ENCODE results near the gene RAB20. TPM values are rescaled to one million over a fixed set of nuclear protein-coding genes. Genes with fewer than 3 reads are reported as not detected.
"Not testable (repeated sequence)": the region's sequence is repeated elsewhere in the genome, so short reads cannot be mapped to it uniquely, and the experiment has no call there.

The RAB20 gene
- total RNA-seq, 2 experiments from 2014 or later: 10.7 to 10.9 TPM

DNA sequence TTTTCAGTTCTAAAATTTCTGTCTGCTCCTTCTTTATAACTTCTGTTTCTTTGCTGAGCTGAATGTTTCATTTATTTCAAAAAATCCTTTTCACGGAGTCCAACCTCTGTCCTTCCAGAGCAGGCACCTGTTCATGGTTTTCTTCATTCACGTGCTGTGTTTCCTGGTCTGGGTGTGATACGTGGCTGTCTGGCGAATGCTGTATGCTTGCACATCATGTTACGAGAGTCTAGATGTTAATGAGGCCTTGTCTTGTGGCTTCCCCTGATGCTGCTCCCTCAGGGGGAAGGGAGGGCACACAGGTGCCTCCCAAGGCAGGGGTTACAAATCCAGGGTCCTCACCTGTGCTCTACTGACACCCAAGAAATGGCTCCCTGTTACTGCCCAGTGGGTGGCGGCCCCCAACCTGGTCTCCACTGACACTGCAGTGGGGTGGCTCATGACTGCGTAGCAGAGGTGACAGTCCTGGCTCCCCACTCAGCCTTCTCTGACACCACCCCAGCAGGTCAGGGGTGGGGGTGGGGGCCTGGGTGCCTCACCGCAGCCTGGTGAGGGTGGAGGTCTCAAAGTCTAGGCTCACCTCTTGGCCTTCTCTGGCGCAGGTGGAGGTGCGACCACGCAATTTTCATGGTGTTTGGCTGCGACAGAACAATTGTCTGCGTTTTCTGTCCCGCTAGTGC lies 20.1 kb upstream of the RAB20 start:
- no peaks in the 10 kb centered on the region for H3K4me1 Mint-ChIP-seq
- H3K27me3 Mint-ChIP-seq: peaks cover 41% of the 10 kb centered on the region
- DNase-seq: no peak
- H3K36me3 Mint-ChIP-seq: no peaks in the 10 kb centered on the region
- H3K4me3 Mint-ChIP-seq: no peak overlapping the region
- H3K27ac Mint-ChIP-seq: no peak overlapping the region
- no peaks in the 10 kb centered on the region for H3K9me3 Mint-ChIP-seq

- Mint-ChIP-seq H3K27me3 (peaks cover 41% of the 10 kb centered on the region), H3K9me3 (no peaks in the 10 kb centered on the region), H3K27ac (no peak overlapping the region), H3K36me3 (no peaks in the 10 kb centered on the region), H3K4me3 (no peak overlapping the region), H3K4me1 (peaks cover 4% of the 10 kb centered on the region)
- DNase-seq: no peak
Measured at GRCh38 chr13:110580800-110581199, 19.3 kb upstream of the RAB20 start.

DNA sequence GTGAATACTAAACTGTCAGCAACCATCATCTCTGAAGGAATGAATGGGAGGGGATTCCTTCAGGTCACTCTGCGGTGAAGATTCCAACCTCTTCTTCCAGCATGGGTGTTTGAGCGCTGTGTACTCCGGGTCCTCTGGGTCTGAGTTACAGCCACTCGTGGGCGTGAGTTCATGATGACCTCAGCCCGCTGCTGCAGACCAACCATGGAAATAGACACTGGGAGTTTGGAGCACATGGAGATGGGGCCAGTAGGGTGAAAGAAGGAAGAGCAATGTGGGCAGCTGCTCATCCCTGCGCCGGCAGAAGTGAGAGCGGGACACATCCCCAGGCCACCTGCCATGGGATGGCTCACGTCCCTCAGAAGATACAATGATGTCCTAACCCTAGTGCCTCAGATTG lies 16.8 kb upstream of the RAB20 start:
- Mint-ChIP-seq H3K4me3 (no peak overlapping the region), H3K36me3 (no peaks in the 10 kb centered on the region), H3K9me3 (no peaks in the 10 kb centered on the region), H3K4me1 (peaks cover 10% of the 10 kb centered on the region), H3K27ac (no peak overlapping the region), H3K27me3 (peaks cover 59% of the 10 kb centered on the region)
- no peak for DNase-seq

DNA sequence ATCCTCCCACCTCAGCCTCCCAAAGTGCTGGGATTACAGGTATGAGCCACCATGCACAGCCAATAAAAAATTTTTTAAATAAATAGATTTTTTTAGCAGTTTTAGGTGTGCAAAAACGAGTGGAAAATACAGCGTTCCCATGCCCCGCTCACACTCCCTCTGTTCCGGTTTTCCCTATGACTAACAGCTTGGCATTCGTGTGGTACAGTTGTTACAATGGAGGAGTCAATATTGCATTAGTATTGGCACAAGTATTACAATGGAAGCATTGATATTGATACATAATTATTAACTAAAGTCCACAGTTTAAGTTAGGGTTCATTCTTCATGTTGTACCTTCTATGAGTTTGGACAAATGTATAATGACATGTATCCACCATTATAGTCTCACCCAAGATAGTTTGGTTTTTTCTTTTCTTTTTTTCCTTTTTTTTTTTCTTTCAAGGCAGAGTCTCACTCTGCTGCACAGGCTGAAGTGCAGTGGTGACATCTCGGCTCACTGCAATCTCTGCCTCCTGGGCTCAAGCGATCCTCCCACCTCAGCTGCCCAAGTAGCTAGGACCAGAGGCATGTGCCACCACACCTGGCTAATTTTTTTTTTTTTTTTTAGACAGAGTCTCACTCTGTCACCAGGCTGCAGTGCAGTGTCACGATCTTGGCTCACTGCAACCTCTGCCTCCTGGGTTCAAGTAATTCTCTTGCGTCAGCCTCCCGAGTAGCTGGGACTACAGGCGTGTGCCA lies 15.4 kb upstream of the RAB20 start:
- no peak overlapping the region for H3K27ac Mint-ChIP-seq
- no peaks in the 10 kb centered on the region for H3K36me3 Mint-ChIP-seq
- no peak for DNase-seq
- H3K9me3 Mint-ChIP-seq: no peaks in the 10 kb centered on the region
- peaks cover 63% of the 10 kb centered on the region for H3K27me3 Mint-ChIP-seq
- H3K4me3 Mint-ChIP-seq: no peak overlapping the region
- peaks cover 10% of the 10 kb centered on the region for H3K4me1 Mint-ChIP-seq

- no peaks in the 10 kb centered on the region for H3K9me3 Mint-ChIP-seq
- H3K27me3 Mint-ChIP-seq: peaks cover 66% of the 10 kb centered on the region
- no peak for DNase-seq
- no peak overlapping the region for H3K27ac Mint-ChIP-seq
- H3K4me3 Mint-ChIP-seq: no peak overlapping the region
- H3K36me3 Mint-ChIP-seq: no peaks in the 10 kb centered on the region
- H3K4me1 Mint-ChIP-seq: peaks cover 10% of the 10 kb centered on the region
Measured at GRCh38 chr13:110576070-110576394, 14.5 kb upstream of the RAB20 start.

DNA sequence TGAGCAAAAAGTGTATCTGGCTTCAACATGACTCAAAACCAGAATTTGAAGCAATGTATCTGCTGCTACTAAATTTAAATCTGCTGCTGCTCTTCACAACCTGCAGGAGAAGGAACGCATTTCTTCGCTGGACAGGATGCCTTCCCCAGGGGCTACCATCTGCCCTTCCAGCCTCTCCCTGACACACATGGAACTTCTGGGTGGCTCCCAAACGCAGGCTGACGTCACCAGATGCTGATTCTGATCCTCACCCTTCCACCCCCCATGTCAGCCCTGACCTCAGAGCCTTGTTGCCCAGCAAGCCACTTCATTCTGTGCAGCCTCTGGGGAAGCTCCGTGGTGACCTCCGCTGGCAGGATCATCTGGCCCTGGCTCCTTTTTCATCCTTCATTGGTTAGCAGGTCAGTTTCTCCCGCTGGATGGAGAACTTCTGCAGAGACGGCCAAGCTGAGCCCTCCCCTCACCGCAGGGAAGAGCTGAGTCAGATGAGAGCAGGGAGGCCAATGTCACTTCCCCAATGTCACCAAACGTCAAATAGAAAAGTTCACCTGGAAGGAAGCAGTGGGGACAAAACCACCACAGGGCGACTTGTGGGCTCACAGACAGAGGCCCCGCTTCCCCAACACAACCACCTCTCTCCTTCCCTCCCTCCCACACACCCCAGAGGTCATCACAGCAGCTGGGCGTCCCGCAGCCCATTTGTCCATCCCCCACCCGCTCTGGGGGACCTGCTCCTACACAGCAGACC lies 14.0 kb upstream of the RAB20 start:
- Mint-ChIP-seq H3K27me3 (peaks cover 62% of the 10 kb centered on the region), H3K4me3 (no peak overlapping the region), H3K9me3 (no peaks in the 10 kb centered on the region), H3K4me1 (peaks cover 10% of the 10 kb centered on the region), H3K36me3 (no peaks in the 10 kb centered on the region), H3K27ac (no peak overlapping the region)
- DNase-seq: peak; percentile 15

- H3K9me3 Mint-ChIP-seq: no peaks in the 10 kb centered on the region
- peaks cover 61% of the 10 kb centered on the region for H3K27me3 Mint-ChIP-seq
- H3K27ac Mint-ChIP-seq: no peak overlapping the region
- DNase-seq: no peak
- no peaks in the 10 kb centered on the region for H3K36me3 Mint-ChIP-seq
- no peak overlapping the region for H3K4me3 Mint-ChIP-seq
- H3K4me1 Mint-ChIP-seq: peaks cover 10% of the 10 kb centered on the region
Measured at GRCh38 chr13:110574161-110574560, 12.6 kb upstream of the RAB20 start.

GRCh38 chr13:110572778-110573118 lies 11.2 kb upstream of the RAB20 start:
- peaks cover 10% of the 10 kb centered on the region for H3K4me1 Mint-ChIP-seq
- H3K36me3 Mint-ChIP-seq: no peaks in the 10 kb centered on the region
- H3K27ac Mint-ChIP-seq: no peak overlapping the region
- H3K4me3 Mint-ChIP-seq: no peak overlapping the region
- DNase-seq: no peak
- no peaks in the 10 kb centered on the region for H3K9me3 Mint-ChIP-seq
- peaks cover 62% of the 10 kb centered on the region for H3K27me3 Mint-ChIP-seq

DNA sequence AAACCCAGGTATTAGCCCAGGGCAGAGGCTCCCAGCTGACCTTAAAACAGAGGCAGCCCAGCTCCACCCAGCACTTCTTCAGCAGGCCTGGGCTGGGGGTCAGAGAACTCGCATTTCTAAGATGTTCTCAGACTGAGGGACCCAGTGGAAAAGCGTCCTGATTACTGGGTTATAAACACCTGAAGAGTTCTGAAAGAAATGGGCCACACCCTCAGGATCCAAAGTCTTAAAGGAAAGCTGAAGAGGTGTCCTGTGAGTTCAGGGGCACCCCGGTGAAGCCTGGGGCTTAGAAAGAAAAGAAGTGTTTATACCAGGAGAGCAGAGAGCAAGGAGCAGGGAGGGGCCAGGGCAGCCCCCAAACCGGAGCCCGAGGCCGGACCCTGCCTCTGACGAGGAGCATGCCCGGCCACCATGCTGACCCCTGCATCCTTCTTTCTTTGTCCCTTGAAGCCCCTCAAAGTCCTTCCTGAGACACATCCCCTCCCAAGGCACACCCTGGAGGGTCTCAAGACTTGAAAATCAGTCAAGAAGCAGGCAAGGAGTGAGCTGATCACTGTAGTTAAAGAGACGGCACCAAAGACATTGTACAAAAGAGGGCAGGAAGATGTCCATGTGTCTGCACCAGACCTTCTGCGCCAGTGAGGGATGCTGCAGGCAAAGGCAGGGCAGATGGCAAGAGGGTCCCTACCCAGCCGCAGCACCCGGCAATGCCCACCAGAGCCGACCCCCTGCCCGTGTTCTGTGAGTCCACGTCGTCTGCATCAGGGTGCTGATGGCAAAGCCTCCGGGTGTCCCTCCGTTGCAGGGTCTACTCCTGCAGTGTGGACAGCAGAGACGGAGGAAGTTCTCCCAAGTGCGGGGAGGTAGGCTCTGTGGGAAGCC lies 10.6 kb upstream of the RAB20 start:
- Mint-ChIP-seq H3K27ac (no peak overlapping the region), H3K4me1 (peaks cover 10% of the 10 kb centered on the region), H3K36me3 (no peaks in the 10 kb centered on the region), H3K4me3 (no peak overlapping the region), H3K27me3 (peaks cover 60% of the 10 kb centered on the region), H3K9me3 (no peaks in the 10 kb centered on the region)
- DNase-seq: no peak

DNA sequence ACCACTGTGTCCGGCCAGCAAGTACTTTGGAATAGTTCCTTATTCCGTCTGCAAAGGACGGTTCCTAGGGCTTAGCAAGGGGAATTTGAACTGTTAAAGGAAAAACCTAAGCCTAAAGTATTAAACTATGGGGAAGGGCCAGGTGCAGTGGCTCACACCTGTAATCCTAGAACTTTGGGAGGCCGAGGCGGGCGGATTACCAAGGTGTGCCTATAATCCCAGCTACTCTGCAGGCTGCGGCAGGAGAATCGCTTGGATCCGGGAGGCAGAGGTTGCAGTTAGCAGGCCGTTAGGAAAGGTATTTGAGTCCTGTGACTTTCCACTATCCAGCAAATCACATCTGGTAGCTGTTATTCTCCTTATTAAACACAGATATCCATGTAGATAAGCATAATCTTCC lies 9.4 kb upstream of the RAB20 start:
- H3K27me3 Mint-ChIP-seq: peaks cover 56% of the 10 kb centered on the region
- H3K27ac Mint-ChIP-seq: no peak overlapping the region
- no peaks in the 10 kb centered on the region for H3K9me3 Mint-ChIP-seq
- peaks cover 7% of the 10 kb centered on the region for H3K4me1 Mint-ChIP-seq
- H3K36me3 Mint-ChIP-seq: no peaks in the 10 kb centered on the region
- no peak overlapping the region for H3K4me3 Mint-ChIP-seq
- no peak for DNase-seq

- not testable (repeated sequence) for H3K9me3 Mint-ChIP-seq, DNase-seq, H3K4me1 Mint-ChIP-seq, H3K36me3 Mint-ChIP-seq, H3K4me3 Mint-ChIP-seq, H3K27ac Mint-ChIP-seq
- H3K27me3 Mint-ChIP-seq: peaks cover 47% of the 10 kb centered on the region
Measured at GRCh38 chr13:110569962-110570361, 8.4 kb upstream of the RAB20 start.

- no peak for DNase-seq
- peaks cover 33% of the 10 kb centered on the region for H3K27me3 Mint-ChIP-seq
- H3K36me3 Mint-ChIP-seq: no peaks in the 10 kb centered on the region
- H3K4me3 Mint-ChIP-seq: no peak overlapping the region
- H3K27ac Mint-ChIP-seq: no peak overlapping the region
- H3K9me3 Mint-ChIP-seq: no peaks in the 10 kb centered on the region
- H3K4me1 Mint-ChIP-seq: peaks cover 5% of the 10 kb centered on the region
Measured at GRCh38 chr13:110568612-110569011, 7.1 kb upstream of the RAB20 start.

DNA sequence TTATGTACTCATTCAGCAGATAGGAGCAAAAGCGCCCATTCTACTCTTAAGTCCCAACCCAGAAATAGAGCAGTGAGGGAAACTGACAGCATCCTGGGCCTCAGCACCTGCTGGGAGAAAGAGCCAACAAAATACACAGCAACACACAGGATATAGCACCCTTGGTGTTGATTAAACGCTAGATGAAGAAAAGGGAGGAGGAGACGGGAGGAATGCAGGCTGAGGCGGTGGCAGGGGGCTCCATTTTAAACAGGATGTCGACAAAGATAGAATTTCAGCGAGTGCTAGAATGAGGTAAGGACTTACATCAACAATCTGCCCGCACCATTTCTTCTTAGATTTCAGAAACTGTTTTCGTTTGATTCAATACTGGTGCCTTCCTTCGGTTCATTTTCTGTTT lies 4.6 kb upstream of the RAB20 start:
- H3K9me3 Mint-ChIP-seq: no peaks in the 10 kb centered on the region
- no peak overlapping the region for H3K4me3 Mint-ChIP-seq
- H3K27me3 Mint-ChIP-seq: peaks cover 16% of the 10 kb centered on the region

GRCh38 chr13:110565296-110565695 lies 3.8 kb upstream of the RAB20 start:
- Mint-ChIP-seq H3K27me3 (peaks cover 20% of the 10 kb centered on the region), H3K4me3 (no peak overlapping the region), H3K9me3 (no peaks in the 10 kb centered on the region), H3K36me3 (no peaks in the 10 kb centered on the region), H3K4me1 (peaks cover 19% of the 10 kb centered on the region), H3K27ac (no peak overlapping the region)
- DNase-seq: no peak

More for the DNA sequence above, 4.6 kb upstream of the RAB20 start:
- peaks cover 13% of the 10 kb centered on the region for H3K4me1 Mint-ChIP-seq
- H3K27ac Mint-ChIP-seq: no peak overlapping the region
- no peak for DNase-seq
- no peaks in the 10 kb centered on the region for H3K36me3 Mint-ChIP-seq

GRCh38 chr13:110564472-110564985 lies 3.0 kb upstream of the RAB20 start:
- Mint-ChIP-seq H3K36me3 (no peaks in the 10 kb centered on the region), H3K4me3 (no peak overlapping the region), H3K4me1 (peaks cover 20% of the 10 kb centered on the region), H3K27me3 (peaks cover 16% of the 10 kb centered on the region), H3K9me3 (no peaks in the 10 kb centered on the region), H3K27ac (no peak overlapping the region)
- DNase-seq: no peak

Measured in activated naive CD8-positive, alpha-beta T cell treated with anti-CD3 and anti-CD28 coated beads for 36 hours (primary cell).